ENCODE measurements around the gene CELF2. TPM values are rescaled to one million over a fixed set of nuclear protein-coding genes. Genes with fewer than 3 reads are reported as not detected.

CELF2 gene
- total and polyA plus RNA-seq, 4 donors = 43.3 to 65.6 (median 50.1) TPM

DNA sequence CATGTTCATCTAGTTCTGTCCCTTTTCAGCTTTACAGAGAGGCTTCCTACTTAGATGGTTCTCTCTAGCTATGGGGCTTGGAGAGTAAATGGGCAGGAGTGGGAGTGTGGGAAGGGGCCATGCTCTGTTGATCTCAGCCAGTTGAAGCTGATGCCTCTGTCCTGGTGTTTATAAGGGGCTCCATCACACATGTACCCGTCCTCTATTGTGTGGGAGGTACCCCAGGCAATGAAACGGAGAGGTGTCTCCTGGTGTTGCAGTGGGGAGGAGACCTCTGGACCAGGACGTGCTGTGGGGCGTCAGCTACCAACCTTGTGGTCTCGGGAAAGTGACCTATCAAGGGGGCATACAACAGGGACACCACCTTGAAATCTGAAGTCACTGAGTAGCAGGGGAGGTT lies 173.5 kb downstream of the CELF2 start:
- WGBS (ENCODE audit: insufficient coverage) = 92% methylated on average over 5 of the region's 5 CpGs
- no peak for DNase-seq (ENCODE audit: low read depth in 4 of 6, low spot score in 6 of 6)
- Histone ChIP-seq H3K9me3 (ENCODE audit: control insufficient read depth, insufficient read depth, low read length) (no peaks in the 10 kb centered on the region), H3K27me3 (ENCODE audit: control insufficient read depth, insufficient read depth, low read length) (no peaks in the 10 kb centered on the region), H3K4me1 (ENCODE audit: control insufficient read depth, insufficient read depth, low read length) (peaks cover 11% of the 10 kb centered on the region), H3K27ac (ENCODE audit: low read depth, low read length) (no peak overlapping the region), H3K4me3 (ENCODE audit: low read depth, low read length) (no peak overlapping the region), H3K36me3 (ENCODE audit: control insufficient read depth, insufficient read depth, low read length) (no peaks in the 10 kb centered on the region)

DNA sequence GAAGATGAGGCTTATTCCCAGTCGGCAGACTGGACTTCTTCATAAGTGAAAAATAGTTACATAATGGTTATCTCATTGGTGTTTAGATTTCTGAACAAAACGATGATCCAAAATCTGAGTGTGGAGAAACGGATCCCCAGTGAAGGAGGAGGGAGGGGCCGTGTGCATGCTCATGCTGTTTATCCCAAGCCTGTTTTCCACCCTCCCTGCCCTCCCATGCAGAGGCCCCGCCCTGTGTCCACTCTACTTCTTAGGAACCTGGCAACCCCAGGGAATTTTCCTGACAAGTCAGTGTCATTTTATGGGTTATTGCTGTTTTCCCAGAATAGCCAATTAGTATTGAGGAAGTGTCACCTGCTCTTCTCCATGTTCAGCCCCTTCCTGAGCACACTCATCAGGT lies 174.0 kb downstream of the CELF2 start:
- Histone ChIP-seq H3K27ac (ENCODE audit: low read depth, low read length) (no peak overlapping the region), H3K4me1 (ENCODE audit: control insufficient read depth, insufficient read depth, low read length) (peaks cover 14% of the 10 kb centered on the region), H3K4me3 (ENCODE audit: low read depth, low read length) (no peak overlapping the region), H3K27me3 (ENCODE audit: control insufficient read depth, insufficient read depth, low read length) (no peaks in the 10 kb centered on the region), H3K9me3 (ENCODE audit: control insufficient read depth, insufficient read depth, low read length) (no peaks in the 10 kb centered on the region), H3K36me3 (ENCODE audit: control insufficient read depth, insufficient read depth, low read length) (no peaks in the 10 kb centered on the region)
- WGBS (ENCODE audit: insufficient coverage) = 60% methylated on average over 1 of the region's 5 CpGs
- no peak for DNase-seq (ENCODE audit: low read depth in 4 of 6, low spot score in 6 of 6)

- no peaks in the 10 kb centered on the region for H3K36me3 ChIP-seq (ENCODE audit: control insufficient read depth, insufficient read depth, low read length)
- H3K4me3 ChIP-seq (ENCODE audit: low read depth, low read length) = no peak overlapping the region
- H3K27ac ChIP-seq (ENCODE audit: low read depth, low read length) = no peak overlapping the region
- H3K27me3 ChIP-seq (ENCODE audit: control insufficient read depth, insufficient read depth, low read length) = no peaks in the 10 kb centered on the region
- no peak for DNase-seq (ENCODE audit: low read depth in 4 of 6, low spot score in 6 of 6)
- H3K4me1 ChIP-seq (ENCODE audit: control insufficient read depth, insufficient read depth, low read length) = peaks cover 15% of the 10 kb centered on the region
- H3K9me3 ChIP-seq (ENCODE audit: control insufficient read depth, insufficient read depth, low read length) = no peaks in the 10 kb centered on the region
- WGBS (ENCODE audit: insufficient coverage) = 60% methylated on average over 3 of the region's 11 CpGs
Observed at GRCh38 chr10:11192304-11193000, 174.8 kb downstream of the CELF2 start.

DNA sequence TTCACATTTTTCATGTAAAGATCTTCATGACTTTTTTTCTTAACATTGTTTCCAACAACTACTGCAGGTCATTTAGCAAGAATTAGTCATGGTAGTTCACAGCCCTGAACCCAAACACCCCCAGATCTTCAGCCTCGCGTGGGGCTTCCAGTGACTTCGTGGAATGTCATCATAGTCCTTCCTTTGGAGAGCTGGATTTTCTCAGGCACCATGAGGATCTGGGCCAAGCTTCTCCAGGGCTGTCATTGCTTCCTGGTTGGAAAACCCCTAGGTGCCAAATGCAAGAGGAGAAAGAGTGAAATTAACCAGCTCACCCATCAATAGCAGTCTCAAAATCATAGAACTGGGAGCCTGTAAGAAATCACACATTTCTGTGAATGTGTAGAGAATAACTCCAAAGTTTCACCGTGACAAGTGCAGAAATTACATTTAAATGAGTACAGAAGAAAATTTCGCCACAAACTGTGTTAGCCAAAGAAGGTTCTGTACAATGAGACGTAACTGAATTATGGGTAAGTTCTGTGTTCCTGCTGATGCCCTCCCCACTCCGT lies 175.4 kb downstream of the CELF2 start:
- Histone ChIP-seq H3K4me1 (ENCODE audit: control insufficient read depth, insufficient read depth, low read length) (peaks cover 15% of the 10 kb centered on the region), H3K27ac (ENCODE audit: low read depth, low read length) (no peak overlapping the region), H3K4me3 (ENCODE audit: low read depth, low read length) (no peak overlapping the region), H3K27me3 (ENCODE audit: control insufficient read depth, insufficient read depth, low read length) (no peaks in the 10 kb centered on the region), H3K9me3 (ENCODE audit: control insufficient read depth, insufficient read depth, low read length) (no peaks in the 10 kb centered on the region), H3K36me3 (ENCODE audit: control insufficient read depth, insufficient read depth, low read length) (no peaks in the 10 kb centered on the region)
- DNase-seq (ENCODE audit: low read depth in 4 of 6, low spot score in 6 of 6) = no peak
- 90% methylated on average over 2 of the region's 7 CpGs for WGBS (ENCODE audit: insufficient coverage)

GRCh38 chr10:11194859-11195586 lies 177.4 kb downstream of the CELF2 start:
- Histone ChIP-seq H3K36me3 (ENCODE audit: control insufficient read depth, insufficient read depth, low read length) (no peaks in the 10 kb centered on the region), H3K9me3 (ENCODE audit: control insufficient read depth, insufficient read depth, low read length) (no peaks in the 10 kb centered on the region), H3K27ac (ENCODE audit: low read depth, low read length) (peak overlapping the region; percentile 25), H3K27me3 (ENCODE audit: control insufficient read depth, insufficient read depth, low read length) (no peaks in the 10 kb centered on the region), H3K4me3 (ENCODE audit: low read depth, low read length) (no peak overlapping the region), H3K4me1 (ENCODE audit: control insufficient read depth, insufficient read depth, low read length) (peaks cover 15% of the 10 kb centered on the region)
- WGBS (ENCODE audit: insufficient coverage) = 62% methylated on average over 3 of the region's 8 CpGs
- peak in 1 of 6 donors; percentile 66 for DNase-seq (ENCODE audit: low read depth in 4 of 6, low spot score in 6 of 6)

DNA sequence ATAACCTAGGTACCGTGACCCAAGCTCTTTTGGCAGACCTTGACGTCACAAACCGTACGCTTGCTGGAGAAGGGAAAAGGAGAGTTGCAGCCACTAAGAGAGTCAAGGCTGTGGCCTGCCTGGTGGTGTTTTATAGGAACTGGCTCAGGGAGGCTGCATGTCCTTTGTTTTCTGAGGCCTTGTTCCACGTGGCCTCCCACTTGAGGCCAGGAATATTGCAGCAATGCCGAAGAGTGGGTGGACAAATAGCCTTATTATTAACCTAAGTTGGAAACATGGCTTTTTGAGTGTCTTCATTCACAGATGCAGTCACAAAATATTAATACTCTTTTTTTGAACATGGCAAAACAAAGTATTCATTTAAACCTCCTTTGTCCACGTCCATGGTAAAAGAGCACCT lies 178.0 kb downstream of the CELF2 start:
- H3K4me3 ChIP-seq (ENCODE audit: low read depth, low read length) = no peak overlapping the region
- no peak for DNase-seq (ENCODE audit: low read depth in 4 of 6, low spot score in 6 of 6)
- no peaks in the 10 kb centered on the region for H3K27me3 ChIP-seq (ENCODE audit: control insufficient read depth, insufficient read depth, low read length)
- H3K4me1 ChIP-seq (ENCODE audit: control insufficient read depth, insufficient read depth, low read length) = peaks cover 15% of the 10 kb centered on the region
- peak overlapping the region; percentile 25 for H3K27ac ChIP-seq (ENCODE audit: low read depth, low read length)
- H3K36me3 ChIP-seq (ENCODE audit: control insufficient read depth, insufficient read depth, low read length) = no peaks in the 10 kb centered on the region
- WGBS (ENCODE audit: insufficient coverage) = 81% methylated on average over 4 of the region's 7 CpGs
- H3K9me3 ChIP-seq (ENCODE audit: control insufficient read depth, insufficient read depth, low read length) = no peaks in the 10 kb centered on the region

- no peak for DNase-seq (ENCODE audit: low read depth in 4 of 6, low spot score in 6 of 6)
- no peaks in the 10 kb centered on the region for H3K9me3 ChIP-seq (ENCODE audit: control insufficient read depth, insufficient read depth, low read length)
- H3K27ac ChIP-seq (ENCODE audit: low read depth, low read length) = peak overlapping the region; percentile 64
- no peaks in the 10 kb centered on the region for H3K27me3 ChIP-seq (ENCODE audit: control insufficient read depth, insufficient read depth, low read length)
- peaks cover 8% of the 10 kb centered on the region for H3K4me1 ChIP-seq (ENCODE audit: control insufficient read depth, insufficient read depth, low read length)
- whole genome bisulfite sequencing (ENCODE audit: insufficient coverage) = 29% methylated on average over 2 of the region's 7 CpGs
- no peak overlapping the region for H3K4me3 ChIP-seq (ENCODE audit: low read depth, low read length)
- no peaks in the 10 kb centered on the region for H3K36me3 ChIP-seq (ENCODE audit: control insufficient read depth, insufficient read depth, low read length)
Observed at GRCh38 chr10:11197266-11197712, 179.6 kb downstream of the CELF2 start.

DNA sequence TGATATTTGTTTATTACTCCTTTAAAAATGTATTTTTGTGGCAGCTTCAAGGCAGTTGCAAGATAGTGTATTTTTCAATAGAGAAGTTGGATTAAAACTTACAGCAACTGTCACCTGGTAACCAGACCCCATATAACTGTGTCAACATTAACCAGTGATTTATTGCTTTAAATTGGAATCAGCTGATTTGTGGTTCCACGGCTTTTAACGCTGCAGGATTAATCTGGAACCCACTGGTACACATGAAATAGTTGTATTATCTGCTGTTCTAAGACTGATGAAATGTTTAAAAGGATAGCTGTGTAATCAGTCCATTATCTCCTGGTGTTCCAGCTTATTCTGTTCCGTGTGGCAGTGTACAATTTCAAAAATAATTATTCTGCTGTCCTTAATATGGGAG lies 180.2 kb downstream of the CELF2 start:
- Histone ChIP-seq H3K36me3 (ENCODE audit: control insufficient read depth, insufficient read depth, low read length) (peaks cover 3% of the 10 kb centered on the region), H3K4me1 (ENCODE audit: control insufficient read depth, insufficient read depth, low read length) (peaks cover 8% of the 10 kb centered on the region), H3K27me3 (ENCODE audit: control insufficient read depth, insufficient read depth, low read length) (no peaks in the 10 kb centered on the region), H3K4me3 (ENCODE audit: low read depth, low read length) (no peak overlapping the region), H3K27ac (ENCODE audit: low read depth, low read length) (no peak overlapping the region), H3K9me3 (ENCODE audit: control insufficient read depth, insufficient read depth, low read length) (no peaks in the 10 kb centered on the region)
- 25% methylated on average over 2 of the region's 3 CpGs for WGBS (ENCODE audit: insufficient coverage)
- no peak for DNase-seq (ENCODE audit: low read depth in 4 of 6, low spot score in 6 of 6)

- Histone ChIP-seq H3K27me3 (ENCODE audit: control insufficient read depth, insufficient read depth, low read length) (no peaks in the 10 kb centered on the region), H3K27ac (ENCODE audit: low read depth, low read length) (no peak overlapping the region), H3K4me3 (ENCODE audit: low read depth, low read length) (no peak overlapping the region), H3K9me3 (ENCODE audit: control insufficient read depth, insufficient read depth, low read length) (no peaks in the 10 kb centered on the region), H3K4me1 (ENCODE audit: control insufficient read depth, insufficient read depth, low read length) (peaks cover 11% of the 10 kb centered on the region), H3K36me3 (ENCODE audit: control insufficient read depth, insufficient read depth, low read length) (peaks cover 8% of the 10 kb centered on the region)
- no peak for DNase-seq (ENCODE audit: low read depth in 4 of 6, low spot score in 6 of 6)
- WGBS (ENCODE audit: insufficient coverage) = no CpG with 5 or more reads among the region's 5 CpGs
Observed at GRCh38 chr10:11201911-11202310, 184.2 kb downstream of the CELF2 start.

Data from spinal cord (tissue), 10 donors.